G401.6 (cell line): Measurements from ENCODE around the gene S100G.
"Not testable (repeated sequence)": the region's sequence is repeated elsewhere in the genome, so short reads cannot be mapped to it uniquely, and the experiment has no call there.

ENCODE experiments used
- FAIRE-seq: peaks from 2 replicates; lab custom pipeline; 2012; peaks lifted over from hg19 to GRCh38; lab: Jason Lieb, UNC

The S100G gene

GRCh38 chrX:16649858-16650257 lies at the start of gene S100G:
S100G (plus strand) TSS chrX:16650158; CDS start chrX:16651007, 849 bp downstream.
- FAIRE-seq, result no peak

GRCh38 chrX:16601885-16602284 lies 48.1 kb upstream of the S100G start:
- FAIRE-seq, result no peak

- FAIRE-seq, result not testable (repeated sequence)
Observed at GRCh38 chrX:16603235-16603634, 46.7 kb upstream of the S100G start.

- no peak for FAIRE-seq
Observed at GRCh38 chrX:16603822-16604221, 46.1 kb upstream of the S100G start.

GRCh38 chrX:16604337-16604736 lies 45.6 kb upstream of the S100G start:
- FAIRE-seq, result no peak

GRCh38 chrX:16606142-16606720 lies 43.7 kb upstream of the S100G start:
- FAIRE-seq, result no peak

GRCh38 chrX:16610121-16610621 lies 39.8 kb upstream of the S100G start:
- no peak for FAIRE-seq

GRCh38 chrX:16610654-16611053 lies 39.3 kb upstream of the S100G start:
- not testable (repeated sequence) for FAIRE-seq

- no peak for FAIRE-seq
Observed at GRCh38 chrX:16612257-16612897, 37.6 kb upstream of the S100G start.

GRCh38 chrX:16617382-16617781 lies 32.6 kb upstream of the S100G start:
- FAIRE-seq, result no peak

GRCh38 chrX:16618422-16618821 lies 31.5 kb upstream of the S100G start:
- FAIRE-seq, result no peak

GRCh38 chrX:16619024-16619423 lies 30.9 kb upstream of the S100G start:
- no peak for FAIRE-seq

GRCh38 chrX:16628511-16628910 lies 21.4 kb upstream of the S100G start:
- FAIRE-seq, result not testable (repeated sequence)

GRCh38 chrX:16628946-16629595 lies 20.9 kb upstream of the S100G start:
- FAIRE-seq, result no peak

- no peak for FAIRE-seq
Observed at GRCh38 chrX:16629909-16630308, 20.0 kb upstream of the S100G start.

GRCh38 chrX:16633754-16634153 lies 16.2 kb upstream of the S100G start:
- FAIRE-seq, result no peak

- no peak for FAIRE-seq
Observed at GRCh38 chrX:16635040-16635439, 14.9 kb upstream of the S100G start.

GRCh38 chrX:16635596-16635995 lies 14.4 kb upstream of the S100G start:
- FAIRE-seq, result no peak

- no peak for FAIRE-seq
Observed at GRCh38 chrX:16638533-16638932, 11.4 kb upstream of the S100G start.

GRCh38 chrX:16639966-16640365 lies 10.0 kb upstream of the S100G start:
- FAIRE-seq, result no peak

GRCh38 chrX:16640823-16641222 lies 9.1 kb upstream of the S100G start:
- FAIRE-seq, result no peak

- no peak for FAIRE-seq
Observed at GRCh38 chrX:16643176-16643575, 6.8 kb upstream of the S100G start.

GRCh38 chrX:16646366-16647138 lies 3.4 kb upstream of the S100G start:
- no peak for FAIRE-seq
